Measurements from ENCODE around the gene CARHSP1. TPM values are rescaled to one million over a fixed set of nuclear protein-coding genes. Genes with fewer than 3 reads are reported as not detected.

CARHSP1 gene
- total and polyA plus RNA-seq, 5 donors, result 28.6 to 75.0 (median 36.0) TPM

- no peak for ATAC-seq
- 78% methylated on average over 9 of the region's 9 CpGs for WGBS
- H3K9me3 ChIP-seq (ENCODE audit: control insufficient read depth, low read length), result no peaks in the 10 kb centered on the region
- no peak overlapping the region for H3K27ac ChIP-seq (ENCODE audit: low read length)
- H3K4me3 ChIP-seq (ENCODE audit: low read length), result no peak overlapping the region
- H3K27me3 ChIP-seq (ENCODE audit: control insufficient read depth, insufficient read depth), result no peaks in the 10 kb centered on the region
- no peaks in the 10 kb centered on the region for H3K4me1 ChIP-seq (ENCODE audit: control insufficient read depth, insufficient read depth, low read length)
- no peak for DNase-seq
- intact Hi-C loops (cut with DNase I), result no loop called here
Observed at GRCh38 chr16:8893426-8893825, 24.6 kb upstream of the CARHSP1 start.

GRCh38 chr16:8892101-8892575 lies 23.3 kb upstream of the CARHSP1 start:
- no peak overlapping the region for H3K4me3 ChIP-seq (ENCODE audit: low read length)
- no peaks in the 10 kb centered on the region for H3K27me3 ChIP-seq (ENCODE audit: control insufficient read depth, insufficient read depth)
- no peak overlapping the region for H3K27ac ChIP-seq (ENCODE audit: low read length)
- WGBS, result 70% methylated on average over 16 of the region's 16 CpGs
- DNase-seq, result no peak
- ATAC-seq, result peak in 1 of 2 donors; percentile 45
- peaks cover 2% of the 10 kb centered on the region for H3K4me1 ChIP-seq (ENCODE audit: control insufficient read depth, insufficient read depth, low read length)
- intact Hi-C loops (cut with DNase I), result no loop called here
- H3K9me3 ChIP-seq (ENCODE audit: control insufficient read depth, low read length), result no peaks in the 10 kb centered on the region

- H3K4me1 ChIP-seq (ENCODE audit: control insufficient read depth, insufficient read depth, low read length), result peaks cover 2% of the 10 kb centered on the region
- no peak overlapping the region for H3K27ac ChIP-seq (ENCODE audit: low read length)
- intact Hi-C loops (cut with DNase I), result no loop called here
- no peak for DNase-seq
- H3K27me3 ChIP-seq (ENCODE audit: control insufficient read depth, insufficient read depth), result no peaks in the 10 kb centered on the region
- no peak for ATAC-seq
- no peak overlapping the region for H3K4me3 ChIP-seq (ENCODE audit: low read length)
- no peaks in the 10 kb centered on the region for H3K9me3 ChIP-seq (ENCODE audit: control insufficient read depth, low read length)
- WGBS, result 68% methylated on average over 5 of the region's 5 CpGs
Observed at GRCh38 chr16:8890549-8890921, 21.7 kb upstream of the CARHSP1 start.

GRCh38 chr16:8889893-8890548 lies 21.2 kb upstream of the CARHSP1 start:
- no peaks in the 10 kb centered on the region for H3K27me3 ChIP-seq (ENCODE audit: control insufficient read depth, insufficient read depth)
- no peak overlapping the region for H3K4me3 ChIP-seq (ENCODE audit: low read length)
- intact Hi-C loops (cut with DNase I), result loop anchor here in 2 of 4 donors (10.0 kb wide), 2 partner anchors 235 to 325 kb away; no protein-coding TSS in a partner anchor
- H3K9me3 ChIP-seq (ENCODE audit: control insufficient read depth, low read length), result no peaks in the 10 kb centered on the region
- WGBS, result 75% methylated on average over 14 of the region's 14 CpGs
- ATAC-seq (no peak), DNase-seq (no peak)
- peaks cover 2% of the 10 kb centered on the region for H3K4me1 ChIP-seq (ENCODE audit: control insufficient read depth, insufficient read depth, low read length)
- H3K27ac ChIP-seq (ENCODE audit: low read length), result no peak overlapping the region

GRCh38 chr16:8888951-8889892 lies 20.4 kb upstream of the CARHSP1 start:
- no peak overlapping the region for H3K27ac ChIP-seq (ENCODE audit: low read length)
- intact Hi-C loops (cut with DNase I), result loop anchor here in 2 of 4 donors (10.0 kb wide), 2 partner anchors 234 to 324 kb away; no protein-coding TSS in a partner anchor
- no peaks in the 10 kb centered on the region for H3K27me3 ChIP-seq (ENCODE audit: control insufficient read depth, insufficient read depth)
- no peaks in the 10 kb centered on the region for H3K9me3 ChIP-seq (ENCODE audit: control insufficient read depth, low read length)
- no peak for ATAC-seq
- H3K4me3 ChIP-seq (ENCODE audit: low read length), result no peak overlapping the region
- 88% methylated on average over 23 of the region's 23 CpGs for WGBS
- peak in 2 of 3 donors; percentile 37 to 63 for DNase-seq
- peaks cover 2% of the 10 kb centered on the region for H3K4me1 ChIP-seq (ENCODE audit: control insufficient read depth, insufficient read depth, low read length)

- ATAC-seq (peak; percentile 64 to 72), DNase-seq (peak; percentile 83 to 94 (median 89))
- H3K4me3 ChIP-seq (ENCODE audit: low read length), result no peak overlapping the region
- 50% methylated on average over 16 of the region's 16 CpGs for WGBS
- no peaks in the 10 kb centered on the region for H3K9me3 ChIP-seq (ENCODE audit: control insufficient read depth, low read length)
- H3K4me1 ChIP-seq (ENCODE audit: control insufficient read depth, insufficient read depth, low read length), result peaks cover 2% of the 10 kb centered on the region
- H3K27ac ChIP-seq (ENCODE audit: low read length), result no peak overlapping the region
- H3K27me3 ChIP-seq (ENCODE audit: control insufficient read depth, insufficient read depth), result no peaks in the 10 kb centered on the region
- intact Hi-C loops (cut with DNase I), result loop anchor here in 2 of 4 donors (10.0 kb wide), 2 partner anchors 233 to 323 kb away; no protein-coding TSS in a partner anchor
Observed at GRCh38 chr16:8887952-8888560, 19.2 kb upstream of the CARHSP1 start.

- no peak overlapping the region for H3K4me3 ChIP-seq (ENCODE audit: low read length)
- peaks cover 2% of the 10 kb centered on the region for H3K4me1 ChIP-seq (ENCODE audit: control insufficient read depth, insufficient read depth, low read length)
- ATAC-seq (no peak), DNase-seq (peak in 2 of 3 donors; percentile 41 to 48)
- H3K27ac ChIP-seq (ENCODE audit: low read length), result no peak overlapping the region
- intact Hi-C loops (cut with DNase I), result loop anchor here in 2 of 4 donors (10.0 kb wide), 2 partner anchors 233 to 323 kb away; no protein-coding TSS in a partner anchor
- no peaks in the 10 kb centered on the region for H3K9me3 ChIP-seq (ENCODE audit: control insufficient read depth, low read length)
- H3K27me3 ChIP-seq (ENCODE audit: control insufficient read depth, insufficient read depth), result no peaks in the 10 kb centered on the region
- WGBS, result 89% methylated on average over 6 of the region's 6 CpGs
Observed at GRCh38 chr16:8887431-8887765, 18.6 kb upstream of the CARHSP1 start.

- Histone ChIP-seq H3K27me3 (ENCODE audit: control insufficient read depth, insufficient read depth) (no peaks in the 10 kb centered on the region), H3K9me3 (ENCODE audit: control insufficient read depth, low read length) (no peaks in the 10 kb centered on the region), H3K4me1 (ENCODE audit: control insufficient read depth, insufficient read depth, low read length) (peaks cover 2% of the 10 kb centered on the region), H3K27ac (ENCODE audit: low read length) (no peak overlapping the region), H3K4me3 (ENCODE audit: low read length) (no peak overlapping the region)
- intact Hi-C loops (cut with DNase I), result loop anchor here in 2 of 4 donors (10.0 kb wide), 2 partner anchors 232 to 322 kb away; no protein-coding TSS in a partner anchor
- ATAC-seq (no peak), DNase-seq (peak in 2 of 3 donors; percentile 18 to 42)
- 71% methylated on average over 19 of the region's 19 CpGs for WGBS
Observed at GRCh38 chr16:8886593-8887430, 18.0 kb upstream of the CARHSP1 start.

GRCh38 chr16:8885674-8886592 lies 17.1 kb upstream of the CARHSP1 start:
- 8% methylated on average over 20 of the region's 20 CpGs for WGBS
- DNase-seq (peak in 2 of 3 donors; percentile 60 to 63), ATAC-seq (peak; percentile 22 to 32)
- H3K4me1 ChIP-seq (ENCODE audit: control insufficient read depth, insufficient read depth, low read length), result peaks cover 2% of the 10 kb centered on the region
- no peaks in the 10 kb centered on the region for H3K9me3 ChIP-seq (ENCODE audit: control insufficient read depth, low read length)
- intact Hi-C loops (cut with DNase I), result loop anchor here in 2 of 4 donors (10.0 kb wide), 2 partner anchors 231 to 321 kb away; no protein-coding TSS in a partner anchor
- H3K27ac ChIP-seq (ENCODE audit: low read length), result no peak overlapping the region
- no peaks in the 10 kb centered on the region for H3K27me3 ChIP-seq (ENCODE audit: control insufficient read depth, insufficient read depth)
- H3K4me3 ChIP-seq (ENCODE audit: low read length), result no peak overlapping the region

All from right cardiac atrium (tissue), 5 donors.